IPS DF 6.9 (cell line): ENCODE results near the gene DCLK1.

Source experiments
- DNase-seq: peaks from one replicate; pipeline ENCODE4 v3.0.0-alpha.2; 2013; ENCODE audit warnings: low read depth, low spot score
- H3K27ac ChIP-seq: one replicate; pipeline ENCODE4 v1.5.1; 2013; ENCODE audit warnings: low read length, control low read depth
- H3K27me3 ChIP-seq: 2 replicates; pipeline ENCODE4 v1.6.1; 2013; ENCODE audit warnings: mild to moderate bottlenecking, low read length; ENCODE audit not compliant: control insufficient read depth, insufficient read depth
- H3K36me3 ChIP-seq: 2 replicates; pipeline ENCODE4 v1.6.1; 2013; ENCODE audit warnings: low read length; ENCODE audit not compliant: control insufficient read depth, insufficient read depth
- H3K4me1 ChIP-seq: 2 replicates; pipeline ENCODE4 v1.6.1; 2013; ENCODE audit warnings: low read length; ENCODE audit not compliant: control insufficient read depth, insufficient read depth
- H3K4me3 ChIP-seq: 2 replicates; pipeline ENCODE4 v1.5.1; 2013; ENCODE audit warnings: mild to moderate bottlenecking, low read length
- H3K9me3 ChIP-seq: 2 replicates; pipeline ENCODE4 v1.6.1; 2013; ENCODE audit warnings: low read length, inconsistent platforms; ENCODE audit not compliant: control insufficient read depth, insufficient read depth
- WGBS: extraction: QIAGEN DNeasy Blood & Tissue Kit; methylation state at CpG from one replicate; pipeline ENCODE4 v1.1.7; 2013; ENCODE audit warnings: mixed read lengths, missing lambda C conversion rate; ENCODE audit not compliant: insufficient read length, insufficient coverage; 5-methylcytosine and 5-hydroxymethylcytosine counted together

DCLK1 gene

GRCh38 chr13:35856084-35856483, 275.1 kb downstream of the DCLK1 start:
- Histone ChIP-seq H3K4me3 (no peak overlapping the region), H3K27ac (no peak overlapping the region), H3K9me3 (no peaks in the 10 kb centered on the region), H3K4me1 (peaks cover 5% of the 10 kb centered on the region), H3K36me3 (no peaks in the 10 kb centered on the region), H3K27me3 (no peaks in the 10 kb centered on the region)
- no peak for DNase-seq
- no CpG with 5 or more reads among the region's 4 CpGs for WGBS

DNA sequence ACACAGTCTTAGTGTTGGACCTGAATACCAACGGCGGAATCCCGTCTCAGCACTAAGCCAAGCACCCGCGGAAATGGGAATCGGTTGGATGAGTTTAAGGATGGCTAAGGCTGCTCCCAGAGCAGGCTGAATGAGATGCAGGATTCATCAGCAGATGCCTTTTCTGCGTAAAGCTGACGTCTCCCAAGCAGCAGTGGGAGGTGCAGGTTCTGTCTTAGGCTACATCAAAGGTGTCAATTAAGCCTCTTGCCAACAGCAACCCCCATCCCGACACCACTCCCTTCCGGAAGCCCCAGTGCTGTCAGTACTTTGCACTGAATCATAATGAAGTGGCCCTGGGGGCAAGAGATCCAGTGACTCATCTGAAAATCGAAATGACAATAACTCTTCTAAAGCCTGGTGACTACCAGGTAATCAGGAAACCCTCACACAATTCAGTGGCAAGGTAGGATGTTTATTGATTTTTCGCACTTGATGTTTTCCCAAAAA, 275.6 kb downstream of the DCLK1 start:
- Histone ChIP-seq H3K27me3 (no peaks in the 10 kb centered on the region), H3K9me3 (no peaks in the 10 kb centered on the region), H3K27ac (no peak overlapping the region), H3K36me3 (no peaks in the 10 kb centered on the region), H3K4me1 (peaks cover 5% of the 10 kb centered on the region), H3K4me3 (peak overlapping the region; percentile 1; the same call in 1 of the 2 replicates)
- WGBS: no CpG with 5 or more reads among the region's 12 CpGs
- DNase-seq: peak; percentile 75

- Histone ChIP-seq H3K9me3 (no peaks in the 10 kb centered on the region), H3K4me1 (peaks cover 5% of the 10 kb centered on the region), H3K27me3 (no peaks in the 10 kb centered on the region), H3K4me3 (no peak overlapping the region), H3K27ac (no peak overlapping the region), H3K36me3 (no peaks in the 10 kb centered on the region)
- DNase-seq: no peak
- WGBS: no CpG with 5 or more reads among the region's 8 CpGs
Observed at GRCh38 chr13:35854286-35854685, 276.9 kb downstream of the DCLK1 start.

DNA sequence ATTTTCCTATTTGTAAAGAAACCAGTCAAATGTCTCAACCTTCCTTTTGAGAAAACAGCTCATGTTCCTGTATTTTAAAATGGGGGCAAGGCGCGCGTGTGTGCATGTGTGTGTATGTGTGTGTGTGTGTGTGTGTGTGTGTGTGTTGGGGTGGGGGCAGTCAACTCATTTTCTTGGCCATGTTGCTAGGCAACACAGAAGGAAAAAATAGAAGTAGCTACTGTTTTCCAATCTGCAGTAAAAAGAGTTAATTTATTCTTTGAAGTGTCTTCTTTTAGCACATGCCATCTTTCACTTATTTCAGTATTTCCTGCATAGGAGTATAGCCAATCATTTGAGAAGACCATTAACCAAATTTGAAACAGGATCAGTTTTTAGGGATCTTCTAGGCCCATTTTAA, 279.3 kb downstream of the DCLK1 start:
- WGBS: no CpG with 5 or more reads among the region's 3 CpGs
- Histone ChIP-seq H3K4me1 (peaks cover 4% of the 10 kb centered on the region), H3K36me3 (no peaks in the 10 kb centered on the region)

DNA sequence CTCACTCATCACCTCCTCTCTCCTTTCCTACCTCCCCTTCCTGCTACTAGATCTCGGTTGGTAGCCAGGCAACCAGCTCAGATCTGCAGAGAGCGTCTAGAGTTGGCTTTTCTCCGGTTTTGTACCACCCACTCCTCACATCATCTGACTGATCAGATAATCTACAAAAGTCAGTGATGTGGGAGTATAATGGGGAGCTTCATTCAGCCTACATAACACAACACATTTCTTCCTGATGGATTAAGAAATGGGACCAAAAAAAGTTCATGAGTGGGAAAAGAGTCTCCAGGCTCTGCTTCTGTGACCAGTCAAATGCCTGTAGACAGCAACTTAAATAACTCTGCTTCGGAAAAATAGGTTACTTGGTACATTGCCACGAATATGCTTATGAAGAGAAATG, 279.8 kb downstream of the DCLK1 start:
- no peaks in the 10 kb centered on the region for H3K27me3 ChIP-seq
- H3K4me1 ChIP-seq: peaks cover 4% of the 10 kb centered on the region
- no peaks in the 10 kb centered on the region for H3K36me3 ChIP-seq
- H3K27ac ChIP-seq: no peak overlapping the region
- no CpG with 5 or more reads among the region's 5 CpGs for WGBS
- no peak for DNase-seq
- H3K4me3 ChIP-seq: no peak overlapping the region
- no peaks in the 10 kb centered on the region for H3K9me3 ChIP-seq

More for the DNA sequence above, 279.3 kb downstream of the DCLK1 start:
- DNase-seq: no peak
- H3K27me3 ChIP-seq: no peaks in the 10 kb centered on the region
- no peak overlapping the region for H3K27ac ChIP-seq
- H3K9me3 ChIP-seq: no peaks in the 10 kb centered on the region
- no peak overlapping the region for H3K4me3 ChIP-seq

DNA sequence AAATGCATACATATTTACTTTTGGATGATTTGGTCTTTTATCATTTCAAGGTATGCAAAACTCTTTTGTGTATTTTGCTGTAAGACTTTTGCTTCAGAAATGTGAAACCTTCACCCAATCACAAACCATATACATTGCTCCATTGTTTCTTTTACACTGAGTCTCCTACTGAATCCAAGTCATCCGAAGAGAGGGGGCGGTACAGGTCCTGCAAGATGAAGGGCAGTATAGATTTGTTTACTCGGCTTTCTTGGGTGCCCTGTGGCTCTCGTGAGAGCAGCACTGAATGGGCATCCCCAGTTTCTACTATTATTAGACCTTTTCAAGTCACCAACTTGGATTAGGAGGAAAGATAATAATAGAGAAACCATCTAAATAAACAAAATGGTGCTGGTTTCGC, 280.6 kb downstream of the DCLK1 start:
- Histone ChIP-seq H3K9me3 (no peaks in the 10 kb centered on the region), H3K27me3 (no peaks in the 10 kb centered on the region), H3K27ac (no peak overlapping the region), H3K36me3 (no peaks in the 10 kb centered on the region), H3K4me3 (no peak overlapping the region), H3K4me1 (peaks cover 4% of the 10 kb centered on the region)
- no peak for DNase-seq
- WGBS: no CpG with 5 or more reads among the region's 5 CpGs

GRCh38 chr13:35849256-35849644, 281.9 kb downstream of the DCLK1 start:
- no CpG with 5 or more reads among the region's 2 CpGs for WGBS

GRCh38 chr13:35848336-35849255, 282.6 kb downstream of the DCLK1 start:
- Histone ChIP-seq H3K36me3 (no peaks in the 10 kb centered on the region), H3K4me1 (no peaks in the 10 kb centered on the region; the same call in 1 of the 2 replicates), H3K9me3 (no peaks in the 10 kb centered on the region), H3K4me3 (no peak overlapping the region), H3K27me3 (no peaks in the 10 kb centered on the region), H3K27ac (no peak overlapping the region)
- no CpG with 5 or more reads among the region's 3 CpGs for WGBS
- DNase-seq: no peak

More at GRCh38 chr13:35849256-35849644, 281.9 kb downstream of the DCLK1 start:
- H3K4me1 ChIP-seq: peaks cover 3% of the 10 kb centered on the region
- H3K4me3 ChIP-seq: no peak overlapping the region
- no peak overlapping the region for H3K27ac ChIP-seq
- H3K27me3 ChIP-seq: no peaks in the 10 kb centered on the region
- H3K9me3 ChIP-seq: no peaks in the 10 kb centered on the region
- no peaks in the 10 kb centered on the region for H3K36me3 ChIP-seq
- DNase-seq: no peak

GRCh38 chr13:35843272-35843671, 287.9 kb downstream of the DCLK1 start:
- Histone ChIP-seq H3K36me3 (no peaks in the 10 kb centered on the region), H3K9me3 (no peaks in the 10 kb centered on the region), H3K27ac (no peak overlapping the region), H3K4me1 (no peaks in the 10 kb centered on the region; the same call in 1 of the 2 replicates), H3K27me3 (no peaks in the 10 kb centered on the region), H3K4me3 (no peak overlapping the region)
- no peak for DNase-seq

DNA sequence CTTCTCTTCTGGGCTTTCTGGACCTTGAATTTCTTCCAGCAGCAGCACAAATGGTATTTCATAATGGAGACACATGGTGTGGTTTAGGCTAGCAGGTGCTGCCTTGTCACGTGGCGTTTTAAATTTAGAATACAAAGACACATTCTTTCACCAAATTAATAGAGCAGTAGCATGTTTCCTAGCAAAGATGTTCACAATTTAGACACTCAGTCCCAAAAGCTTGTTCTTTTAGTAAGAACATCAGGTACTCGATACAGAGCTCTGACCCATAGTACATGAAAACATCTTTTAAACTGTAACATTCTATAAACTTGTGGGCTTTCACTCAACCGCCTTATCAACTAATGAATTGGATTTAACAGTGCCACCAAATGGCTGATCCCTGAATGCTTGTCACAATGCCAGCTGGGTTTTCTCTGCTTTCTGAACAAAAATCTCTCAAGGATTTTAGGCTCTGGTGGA, 290.1 kb downstream of the DCLK1 start:
- no peak for DNase-seq
- H3K4me1 ChIP-seq: no peaks in the 10 kb centered on the region; the same call in 1 of the 2 replicates
- H3K4me3 ChIP-seq: no peak overlapping the region
- H3K27me3 ChIP-seq: no peaks in the 10 kb centered on the region
- no peak overlapping the region for H3K27ac ChIP-seq
- no peaks in the 10 kb centered on the region for H3K36me3 ChIP-seq
- WGBS: no CpG with 5 or more reads among the region's 4 CpGs
- no peaks in the 10 kb centered on the region for H3K9me3 ChIP-seq
